Mammary microvascular endothelial cell (primary cell): ENCODE data around the gene INSIG1. TPM values are rescaled to one million over a fixed set of nuclear protein-coding genes. Genes with fewer than 3 reads are reported as not detected.

Source experiments
- total RNA-seq: library from RNA; depleted of rRNA; stranded (reverse); fragments of >200 nt; gene quantifications from 2 replicates; pipeline ENCODE4 v1.2.3, GENCODE V29; 2015

Gene INSIG1
- 135 and 150 TPM in 2 replicates for total RNA-seq

DNA sequence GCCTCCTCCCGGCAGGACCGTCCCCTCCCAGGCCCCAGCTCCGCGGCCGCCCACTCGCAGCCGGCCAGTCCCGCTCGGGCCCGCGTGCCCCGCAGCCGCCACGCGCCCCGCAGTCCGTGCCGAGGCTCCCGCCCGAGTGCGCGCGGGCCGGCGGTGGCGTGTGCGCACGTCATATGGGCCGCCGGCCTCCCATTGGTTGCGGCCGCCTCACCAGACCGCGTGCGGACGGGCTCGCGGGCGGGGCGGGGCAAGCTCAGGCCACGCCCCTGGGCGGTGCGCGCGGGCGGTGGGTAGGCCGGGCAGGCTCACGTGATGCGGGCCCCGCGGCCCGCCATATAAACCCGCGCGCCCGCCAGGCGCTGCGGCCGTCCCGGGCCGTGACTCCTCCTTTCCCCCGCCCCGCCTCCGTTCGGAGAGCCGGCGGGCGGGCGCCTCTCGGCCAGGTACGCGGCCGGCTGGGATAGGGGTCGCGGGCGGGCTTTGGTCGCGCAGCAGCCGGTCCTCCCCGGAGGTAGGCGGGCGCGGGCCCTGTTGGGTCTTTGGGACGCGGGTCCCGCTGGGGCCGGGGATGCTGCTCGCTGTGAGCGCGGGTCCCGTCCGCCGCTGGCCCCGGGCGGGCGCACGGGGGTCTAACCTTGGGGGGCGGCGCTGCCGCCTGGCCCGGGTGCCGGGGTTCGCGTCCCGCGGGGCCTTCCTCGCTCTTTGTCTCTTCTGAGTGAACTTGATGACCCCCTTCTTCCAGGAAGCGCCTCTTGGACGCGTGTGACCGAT, at the start of gene INSIG1:
INSIG1 (plus strand) TSS at position 362 of the 771 bp plus-strand sequence; CDS start at position 770, 408 bp downstream.

Other genes starting within 250 kb of the INSIG1 start
- gene HTR5A, start 227.6 kb upstream of the INSIG1 start, total RNA-seq = not detected in 2 replicates
- not detected in 2 replicates for gene EN2, start 160.3 kb downstream of the INSIG1 start, total RNA-seq
- not detected in 2 replicates for gene CNPY1, start 248.7 kb downstream of the INSIG1 start, total RNA-seq